GM21526 (cell line): ENCODE measurements around the gene TBC1D1.

ENCODE experiments used
- ATAC-seq: cut with Tn5 transposase; IDR thresholded peaks from one replicate; pipeline ENCODE4 v1.9.1; 2021; ENCODE audit warnings: moderate library complexity; ENCODE audit not compliant: unreplicated experiment, low FRiP score

The TBC1D1 gene

GRCh38 chr4:37983951-37984350 is 93.1 kb downstream of the TBC1D1 start:
- ATAC-seq: no peak

DNA sequence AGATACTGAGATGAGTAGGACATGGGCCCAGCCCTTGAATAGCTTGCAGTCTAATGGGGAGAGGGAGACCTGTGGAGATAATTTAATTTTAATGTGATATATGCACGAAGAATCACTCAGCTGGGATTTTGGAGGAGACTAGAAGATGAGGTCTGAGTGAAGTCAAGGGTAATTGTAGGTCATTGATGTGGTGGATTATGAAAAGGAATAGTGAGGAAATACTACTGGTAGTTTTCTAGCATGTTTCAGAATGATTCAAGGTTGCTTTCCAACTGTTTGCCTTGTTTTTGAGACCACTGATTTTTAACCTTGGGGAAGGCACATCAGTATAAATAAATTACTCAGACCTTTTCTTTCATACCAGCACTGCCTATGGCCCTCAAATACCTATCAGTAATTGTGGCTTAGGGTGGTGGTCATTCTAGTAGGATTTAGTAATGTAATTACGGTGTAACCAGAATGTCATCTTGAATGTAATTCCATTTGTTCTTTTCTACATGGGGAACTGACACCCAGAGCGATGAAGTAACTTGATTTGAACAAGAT is 94.9 kb downstream of the TBC1D1 start:
- ATAC-seq: no peak

DNA sequence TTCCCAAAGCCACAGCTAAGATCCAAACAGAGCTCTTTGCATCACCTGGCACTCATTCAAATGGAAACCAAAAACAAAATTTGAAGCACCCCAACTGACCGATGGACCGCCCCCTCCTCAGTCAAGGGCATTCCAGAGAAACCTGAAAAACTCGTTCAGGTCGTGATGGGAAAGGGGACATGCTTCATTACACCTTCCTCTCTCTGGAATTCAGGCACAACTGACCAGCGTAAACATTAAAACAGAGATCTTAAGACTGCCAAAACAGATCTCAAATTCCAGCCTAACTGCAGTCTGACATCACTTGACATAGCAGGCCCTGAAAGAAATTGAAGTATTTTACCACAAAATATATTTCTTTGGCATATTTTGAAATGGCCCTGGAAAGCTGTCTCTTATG is 97.8 kb downstream of the TBC1D1 start:
- no peak for ATAC-seq

- ATAC-seq: no peak
Measured at GRCh38 chr4:37989398-37990260, 98.7 kb downstream of the TBC1D1 start.

DNA sequence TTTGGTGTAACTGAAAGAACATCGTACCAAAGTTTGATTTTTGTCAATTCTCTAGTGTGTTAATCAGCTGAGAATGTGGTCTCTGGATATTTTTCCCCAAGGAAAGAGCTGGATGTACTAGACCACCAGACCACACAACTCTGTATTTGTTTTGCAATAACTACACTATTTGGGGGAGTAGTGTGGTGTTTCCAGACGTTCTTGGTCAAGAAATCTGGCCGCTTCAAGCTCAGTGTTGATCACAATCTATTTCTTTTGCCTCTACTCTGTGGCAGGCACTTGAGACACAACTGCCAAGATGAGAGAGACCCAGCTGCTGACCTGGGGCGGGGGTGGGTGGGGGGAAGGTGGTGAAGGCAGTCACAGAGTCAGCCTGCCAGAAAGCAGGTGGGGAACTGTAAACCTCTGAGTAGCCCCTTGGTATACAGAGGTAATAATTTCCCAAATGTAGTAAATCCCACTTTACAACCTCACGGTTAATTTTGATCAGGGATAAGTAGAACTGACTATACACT is 99.9 kb downstream of the TBC1D1 start:
- ATAC-seq: no peak

DNA sequence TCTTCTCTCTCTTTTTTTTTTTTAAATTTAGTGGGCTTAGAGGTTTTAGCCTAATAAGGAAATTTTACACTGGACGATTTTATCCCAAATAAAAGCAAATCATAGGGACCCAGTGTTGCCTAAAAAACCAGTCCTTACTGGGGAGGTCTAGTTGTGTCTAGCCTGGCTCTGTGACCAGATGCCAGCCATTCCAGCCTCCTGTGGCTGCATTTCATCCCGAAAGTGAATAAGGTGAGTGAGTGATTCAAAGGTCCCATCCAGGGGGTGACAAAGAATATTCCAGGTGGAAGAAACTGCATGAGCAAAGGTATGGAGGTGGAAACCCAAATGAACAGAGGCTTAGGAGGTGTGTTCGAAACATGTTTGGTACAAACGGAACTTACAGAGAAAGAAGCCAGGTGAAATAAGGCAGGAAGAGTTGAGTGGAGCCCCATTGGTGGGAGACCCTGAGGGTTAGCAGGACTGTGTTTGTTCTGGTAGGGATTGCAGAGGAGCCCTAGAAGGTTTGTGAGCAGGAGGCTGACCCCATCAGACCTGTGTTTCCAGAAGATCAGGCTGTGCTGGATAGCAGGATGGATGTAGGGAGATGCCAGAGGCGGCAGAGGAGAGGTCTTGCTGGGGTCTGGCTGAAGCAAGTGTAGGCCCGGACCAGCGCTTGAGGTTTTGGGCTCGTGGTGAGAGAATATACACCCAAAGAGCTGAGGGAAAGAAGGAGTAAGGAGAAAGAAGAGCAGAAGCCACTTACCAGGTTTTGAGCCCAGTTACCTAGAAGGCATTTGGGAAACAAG is 100.9 kb downstream of the TBC1D1 start:
- no peak for ATAC-seq

DNA sequence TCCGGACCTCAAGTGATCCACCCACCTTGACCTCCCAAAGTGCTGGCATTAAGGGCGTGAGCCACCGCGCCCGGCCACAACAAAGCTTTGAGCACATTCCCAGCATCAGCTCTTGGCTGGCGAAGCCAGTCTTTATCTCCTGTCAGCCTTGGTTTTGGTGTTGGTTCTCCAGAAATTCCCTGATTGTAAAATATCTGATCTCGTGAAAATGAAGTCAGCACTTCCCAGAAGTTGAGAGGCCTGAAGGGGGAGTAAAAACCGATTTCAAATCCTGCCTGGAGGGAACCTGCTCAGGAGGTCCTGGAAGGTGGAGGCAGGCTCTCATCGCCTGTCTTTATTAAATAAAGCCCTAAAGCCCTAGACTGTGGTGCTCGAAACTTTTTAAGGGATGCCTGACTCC is 102.9 kb downstream of the TBC1D1 start:
- no peak for ATAC-seq

DNA sequence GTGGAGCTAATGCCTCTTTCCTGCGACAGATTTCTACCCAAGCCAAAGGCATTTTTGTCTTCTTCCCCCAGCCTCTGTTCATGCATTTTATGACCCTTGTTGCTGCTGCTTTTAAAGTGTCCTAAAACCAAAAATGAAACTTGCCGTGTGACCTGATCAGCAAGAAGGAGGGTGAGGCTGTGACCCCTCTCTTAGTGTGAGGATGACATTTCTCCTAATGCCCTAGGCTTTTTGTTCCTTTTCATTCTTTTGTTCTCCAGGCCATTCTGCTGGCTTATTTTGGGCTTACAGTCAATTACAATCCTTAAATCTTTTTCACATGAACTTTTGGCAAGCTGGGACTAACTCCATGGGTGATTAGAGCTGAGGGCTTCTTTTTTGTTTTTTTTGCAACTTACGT is 103.7 kb downstream of the TBC1D1 start:
- ATAC-seq: peak; percentile 63

DNA sequence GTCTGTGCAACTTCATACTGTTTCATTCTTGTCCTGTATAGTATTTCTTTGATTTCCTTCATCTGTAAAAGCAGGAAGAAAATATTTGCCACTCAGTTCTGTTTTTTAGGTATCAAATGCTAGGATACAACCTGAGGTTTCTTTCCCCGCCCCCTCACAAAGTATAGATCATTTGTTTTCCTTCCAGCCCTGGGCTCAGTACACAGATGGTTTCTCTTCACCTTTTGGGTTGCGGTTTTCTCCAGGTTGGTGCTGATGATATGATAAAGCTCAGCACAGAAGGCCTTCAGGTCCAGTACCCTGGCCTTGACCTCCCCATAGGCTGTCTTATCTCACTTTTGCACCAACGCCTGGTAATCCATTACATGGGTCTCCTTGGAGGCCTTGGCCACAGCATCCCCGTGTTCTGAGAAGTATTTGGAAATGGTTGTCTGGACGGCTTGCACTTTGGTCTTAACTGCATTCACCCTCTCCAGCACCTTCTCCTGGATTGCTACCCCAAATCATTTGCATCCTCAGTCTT is 104.5 kb downstream of the TBC1D1 start:
- ATAC-seq: no peak

DNA sequence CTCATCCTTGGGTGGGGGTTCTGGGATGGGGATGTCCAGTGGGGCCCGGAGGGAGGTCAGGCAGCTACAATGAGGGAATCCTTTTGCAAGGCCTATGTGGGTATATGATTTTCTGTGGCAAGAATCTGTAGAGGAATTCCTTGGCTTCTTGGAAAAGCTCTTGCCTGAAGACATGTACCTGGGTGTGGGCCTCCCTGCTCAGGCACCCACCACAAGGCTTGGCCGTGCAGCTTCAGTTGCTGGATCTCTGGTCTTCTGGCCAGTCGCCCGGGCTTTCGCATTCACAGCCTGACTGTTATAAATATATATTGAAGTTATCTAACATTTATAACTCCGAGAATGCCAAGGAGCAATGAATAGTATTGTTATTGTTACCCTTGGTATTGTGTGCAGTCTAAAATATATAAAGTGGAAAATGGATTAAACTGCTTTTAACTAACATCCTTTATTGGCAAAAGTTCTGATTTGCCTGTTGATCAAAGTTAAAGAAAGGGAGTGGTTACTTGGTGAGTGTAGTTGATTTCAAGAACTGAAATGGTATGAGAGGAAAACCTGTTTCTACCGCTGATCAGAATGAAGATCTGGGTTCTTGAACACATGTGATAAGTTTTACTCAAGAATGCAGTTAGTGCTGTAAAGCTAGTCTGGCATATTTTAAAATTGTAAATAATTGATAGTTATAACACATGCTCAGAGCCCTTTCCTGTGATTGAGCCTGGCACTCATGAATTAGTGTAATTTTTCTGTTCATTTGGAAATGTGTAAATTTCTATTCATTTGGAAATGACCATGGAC is 105.3 kb downstream of the TBC1D1 start:
- no peak for ATAC-seq

- no peak for ATAC-seq
Measured at GRCh38 chr4:37998226-37998625, 107.3 kb downstream of the TBC1D1 start.

GRCh38 chr4:37999000-37999716 is 108.3 kb downstream of the TBC1D1 start:
- no peak for ATAC-seq

GRCh38 chr4:37999965-38000364 is 109.1 kb downstream of the TBC1D1 start:
- ATAC-seq: no peak

- no peak for ATAC-seq
Measured at GRCh38 chr4:38001927-38002326, 111.0 kb downstream of the TBC1D1 start.

DNA sequence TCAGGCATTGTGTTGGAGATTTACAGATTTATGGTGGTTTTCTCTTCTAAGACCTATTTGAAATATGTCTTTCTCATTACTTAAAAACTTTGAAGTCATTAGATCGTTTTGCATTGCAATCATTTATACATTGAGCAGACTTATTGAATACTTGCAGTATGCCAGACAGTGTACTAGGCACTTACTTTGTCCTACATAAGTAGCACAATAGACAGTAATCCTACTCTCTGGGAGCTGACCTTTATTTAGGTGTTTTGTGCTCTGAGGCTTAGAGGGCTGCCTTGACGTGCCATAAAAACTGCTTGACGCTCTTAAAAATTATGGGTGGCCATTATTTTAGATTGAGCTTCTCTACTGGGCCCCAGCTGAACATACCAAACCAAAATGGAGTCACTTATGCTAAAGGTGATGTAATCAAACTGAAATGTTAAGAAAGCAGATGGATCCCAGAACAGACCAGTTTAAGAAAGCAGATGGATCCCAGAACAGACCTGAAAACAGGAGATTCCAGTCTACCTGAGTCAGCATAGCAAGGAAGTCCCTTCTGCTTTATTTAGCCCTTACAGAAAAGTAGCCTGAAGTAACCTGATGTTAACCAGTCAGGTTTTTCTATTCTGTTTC is 111.7 kb downstream of the TBC1D1 start:
- ATAC-seq: no peak

DNA sequence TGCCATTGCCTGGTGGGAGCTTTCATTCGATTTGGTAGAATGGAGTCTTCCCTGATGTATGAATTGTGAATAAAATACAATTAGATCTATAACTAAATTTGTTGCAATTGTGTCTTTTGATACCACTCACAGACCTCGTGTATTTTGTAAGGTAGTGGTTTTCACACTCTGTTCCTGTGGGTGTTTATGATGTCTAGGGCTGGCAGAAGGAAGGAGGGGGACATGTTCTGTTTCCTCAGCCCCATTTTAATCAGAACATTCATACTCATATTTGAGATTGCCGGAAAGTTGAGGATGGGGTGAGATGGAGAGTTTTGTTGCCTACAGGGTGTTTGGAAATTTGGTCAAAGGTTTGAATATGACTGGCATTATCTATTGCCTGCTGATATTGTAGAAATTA is 112.2 kb downstream of the TBC1D1 start:
- no peak for ATAC-seq

DNA sequence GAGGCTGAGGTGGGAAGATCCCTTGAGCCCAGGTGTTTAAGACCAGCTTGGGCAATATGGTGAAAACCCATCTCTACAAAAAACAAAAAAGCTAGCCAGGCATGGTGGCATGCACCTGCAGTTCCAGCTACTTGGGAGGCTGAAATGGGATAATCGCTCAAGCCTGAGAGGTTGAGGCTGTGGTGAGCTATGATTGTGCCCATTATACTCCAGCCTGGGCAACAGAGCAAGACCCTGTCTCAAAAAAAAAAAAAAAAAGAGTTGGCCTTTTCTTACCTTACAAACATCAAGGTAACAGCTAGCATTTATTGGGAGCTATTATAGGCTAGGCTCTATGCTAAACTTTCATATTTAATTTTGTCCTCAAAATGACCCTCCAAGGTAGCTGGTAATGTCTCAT is 112.7 kb downstream of the TBC1D1 start:
- ATAC-seq: no peak

DNA sequence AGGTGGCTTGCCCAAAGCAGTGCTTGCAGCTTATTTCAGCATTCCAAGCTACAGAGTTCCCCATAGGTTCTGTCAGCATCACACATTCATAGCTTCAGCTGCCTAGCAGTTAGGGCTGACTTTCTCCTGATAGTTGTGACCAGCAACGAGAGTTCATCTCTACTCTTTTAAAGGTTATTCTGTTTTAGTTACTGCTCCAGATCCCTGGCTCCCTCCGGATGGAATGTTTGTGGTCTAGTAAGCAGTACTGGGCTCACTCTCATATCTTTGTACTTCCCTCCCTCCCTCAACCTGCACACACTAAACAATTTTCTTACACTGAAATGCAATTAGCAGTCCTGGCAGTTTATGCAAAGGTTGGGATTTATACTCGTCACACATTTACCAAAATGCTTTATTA is 113.2 kb downstream of the TBC1D1 start:
- ATAC-seq: no peak

DNA sequence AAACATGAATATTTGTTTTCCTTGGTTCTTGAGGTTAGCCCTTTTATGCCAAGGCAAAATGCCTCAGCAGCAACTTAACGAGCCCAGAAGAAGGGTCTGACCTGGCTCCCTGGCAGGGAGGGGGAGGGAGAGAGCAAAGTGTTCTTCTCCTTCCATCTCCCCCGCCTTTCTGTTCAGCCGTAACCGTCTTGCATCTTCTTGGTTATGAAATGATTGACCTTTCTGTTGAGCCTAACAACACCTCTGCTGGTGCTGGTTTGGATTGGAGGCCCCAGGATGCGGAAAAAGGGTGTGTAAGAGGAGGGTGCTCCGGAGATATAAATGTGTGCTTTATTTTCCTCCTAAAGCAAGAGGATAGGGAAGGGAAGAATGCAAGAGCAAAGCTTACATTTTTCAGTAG is 114.0 kb downstream of the TBC1D1 start:
- ATAC-seq: no peak
